ENCODE data around the gene MRPL54. TPM values are rescaled to one million over a fixed set of nuclear protein-coding genes. Genes with fewer than 3 reads are reported as not detected.
A peak's percentile ranks its signal among the peaks of the same experiment; 100 is the strongest.

MRPL54 gene
- 15.1 and 21.4 TPM in 2 replicates for total RNA-seq (ENCODE audit: low replicate concordance)

DNA sequence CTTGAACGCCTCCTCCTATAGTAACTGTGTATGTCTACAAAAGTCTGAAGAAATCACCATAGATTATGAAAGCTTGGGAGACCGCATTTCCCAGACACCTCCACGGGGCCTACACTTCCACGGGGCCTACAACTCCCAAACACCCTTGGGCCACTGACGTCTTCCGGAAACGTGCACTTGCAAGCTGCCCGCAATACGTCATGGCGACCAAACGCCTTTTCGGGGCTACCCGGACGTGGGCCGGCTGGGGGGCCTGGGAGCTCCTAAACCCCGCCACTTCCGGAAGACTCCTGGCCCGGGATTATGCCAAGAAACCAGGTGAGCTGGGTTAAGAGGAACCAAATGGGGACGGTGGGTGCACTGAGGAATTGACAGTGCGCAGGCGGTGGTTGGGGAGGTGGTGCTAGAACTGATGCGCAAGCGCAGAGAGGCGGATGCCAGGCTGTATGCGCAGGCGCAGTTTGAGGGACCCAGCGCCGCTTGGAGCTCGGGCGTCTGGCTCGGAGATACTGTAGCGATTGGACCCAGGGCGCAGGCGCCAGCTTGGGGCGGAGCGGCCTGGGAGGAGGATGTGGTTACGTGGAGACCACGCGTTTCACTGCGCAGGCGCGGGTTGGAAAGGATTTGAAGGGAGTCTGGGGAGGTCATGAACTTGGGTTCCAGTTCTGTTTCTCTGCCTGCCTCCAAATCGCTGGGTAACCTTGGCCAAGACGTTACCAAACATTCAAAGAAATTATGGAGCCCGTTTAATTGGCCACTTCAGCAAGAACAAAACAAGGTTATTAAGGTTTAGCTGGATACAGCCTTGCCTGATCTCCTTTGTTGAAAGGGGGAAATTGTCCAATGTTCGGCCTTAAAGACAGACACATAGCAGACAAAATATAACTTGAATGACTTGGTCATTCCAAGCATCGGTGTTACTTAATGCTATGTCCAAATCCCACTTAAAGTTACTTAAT is at the start of gene MRPL54:
MRPL54 (plus strand) TSS at position 182 of the 959 bp plus-strand sequence; CDS start at position 201, 19 bp downstream.
- H3K4me3 Mint-ChIP-seq: peak within 1 kb of the TSS; percentile 96
- Histone ChIP-seq H3K27me3 (no peaks in the 10 kb centered on the region), H3K4me3 (peak within 1 kb of the TSS; percentile 90), H4K20me1 (ENCODE audit: low read depth) (no peaks in the 10 kb centered on the region), H3F3A (ENCODE audit: low read depth) (peaks cover 8% of the 10 kb centered on the region), H2AFZ (replicated peaks) (peak within 1 kb of the TSS; percentile 97), H3K4me1 (peaks cover 3% of the 10 kb centered on the region), H3K36me3 (no peaks in the 10 kb centered on the region), H3K79me2 (ENCODE audit: low read depth) (peaks cover 26% of the 10 kb centered on the region), H3K27ac (peak within 1 kb of the TSS; percentile 72), H3K4me2 (peak within 1 kb of the TSS; percentile 85), H3K9me3 (ENCODE audit: low read depth) (no peaks in the 10 kb centered on the region), H3K9ac (peak within 1 kb of the TSS; percentile 83)
- no peaks in the 10 kb centered on the region for H3K36me3 Mint-ChIP-seq
- no peaks in the 10 kb centered on the region for H3K27me3 Mint-ChIP-seq (ENCODE audit: insufficient read depth, low read depth)
- H3K4me1 Mint-ChIP-seq: peaks cover 14% of the 10 kb centered on the region
- TF ChIP-seq EZH2phosphoT487 (IDR thresholded peaks at IDR 0.05) (no peak), EZH2 (IDR thresholded peaks at IDR 0.05) (no peak)
- TF ChIP-seq, protein P1, sequence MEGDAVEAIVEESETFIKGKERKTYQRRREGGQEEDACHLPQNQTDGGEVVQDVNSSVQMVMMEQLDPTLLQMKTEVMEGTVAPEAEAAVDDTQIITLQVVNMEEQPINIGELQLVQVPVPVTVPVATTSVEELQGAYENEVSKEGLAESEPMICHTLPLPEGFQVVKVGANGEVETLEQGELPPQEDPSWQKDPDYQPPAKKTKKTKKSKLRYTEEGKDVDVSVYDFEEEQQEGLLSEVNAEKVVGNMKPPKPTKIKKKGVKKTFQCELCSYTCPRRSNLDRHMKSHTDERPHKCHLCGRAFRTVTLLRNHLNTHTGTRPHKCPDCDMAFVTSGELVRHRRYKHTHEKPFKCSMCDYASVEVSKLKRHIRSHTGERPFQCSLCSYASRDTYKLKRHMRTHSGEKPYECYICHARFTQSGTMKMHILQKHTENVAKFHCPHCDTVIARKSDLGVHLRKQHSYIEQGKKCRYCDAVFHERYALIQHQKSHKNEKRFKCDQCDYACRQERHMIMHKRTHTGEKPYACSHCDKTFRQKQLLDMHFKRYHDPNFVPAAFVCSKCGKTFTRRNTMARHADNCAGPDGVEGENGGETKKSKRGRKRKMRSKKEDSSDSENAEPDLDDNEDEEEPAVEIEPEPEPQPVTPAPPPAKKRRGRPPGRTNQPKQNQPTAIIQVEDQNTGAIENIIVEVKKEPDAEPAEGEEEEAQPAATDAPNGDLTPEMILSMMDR (IDR thresholded peaks at IDR 0.05): no peak
- H3K27ac Mint-ChIP-seq: peak within 1 kb of the TSS; percentile 95
- H3K9me3 Mint-ChIP-seq: no peaks in the 10 kb centered on the region
- peak; percentile 99 for DNase-seq (ENCODE audit: low spot score)

GRCh38 chr19:3716147-3716668 is 46.3 kb upstream of the MRPL54 start:
- Histone ChIP-seq H3K27me3 (no peaks in the 10 kb centered on the region), H3K27ac (no peak overlapping the region), H3K9ac (no peak overlapping the region), H3K4me2 (no peak overlapping the region), H3K79me2 (ENCODE audit: low read depth) (no peaks in the 10 kb centered on the region), H3K4me1 (peaks cover 4% of the 10 kb centered on the region), H3F3A (ENCODE audit: low read depth) (peaks cover 19% of the 10 kb centered on the region), H4K20me1 (ENCODE audit: low read depth) (no peaks in the 10 kb centered on the region), H3K9me3 (ENCODE audit: low read depth) (no peaks in the 10 kb centered on the region), H3K36me3 (no peaks in the 10 kb centered on the region), H3K4me3 (no peak overlapping the region), H2AFZ (replicated peaks) (no peak overlapping the region)
- Mint-ChIP-seq H3K4me1 (peaks cover 9% of the 10 kb centered on the region), H3K27ac (no peak overlapping the region), H3K9me3 (no peaks in the 10 kb centered on the region), H3K36me3 (no peaks in the 10 kb centered on the region), H3K4me3 (no peak overlapping the region), H3K27me3 (ENCODE audit: insufficient read depth, low read depth) (peaks cover 6% of the 10 kb centered on the region)
- TF ChIP-seq, protein P1 (IDR thresholded peaks at IDR 0.05): no peak
- TF ChIP-seq EZH2 (IDR thresholded peaks at IDR 0.05) (no peak), EZH2phosphoT487 (IDR thresholded peaks at IDR 0.05) (no peak)
- DNase-seq (ENCODE audit: low spot score): no peak

DNA sequence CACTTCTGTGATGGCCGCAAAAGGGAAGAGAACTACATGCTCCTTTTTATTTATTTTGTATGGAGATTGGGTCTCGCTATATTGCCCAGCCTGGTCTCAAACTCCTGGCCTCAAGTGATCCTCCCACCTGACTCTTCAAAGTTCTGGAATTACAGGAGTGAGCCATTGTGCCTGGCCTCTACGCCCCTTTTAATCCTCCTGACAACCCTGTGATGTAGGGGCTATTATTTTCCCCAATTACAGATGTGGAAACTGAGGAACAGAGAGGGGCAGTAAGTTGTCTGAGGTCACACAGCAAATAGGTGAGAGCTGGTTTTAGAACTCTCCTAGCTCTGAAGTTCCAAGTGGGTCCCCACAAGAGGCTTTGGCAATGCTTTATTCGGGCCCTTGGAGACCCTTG is 42.6 kb upstream of the MRPL54 start:
- Histone ChIP-seq H3F3A (ENCODE audit: low read depth) (peaks cover 41% of the 10 kb centered on the region), H3K9me3 (ENCODE audit: low read depth) (no peaks in the 10 kb centered on the region), H3K4me1 (peaks cover 31% of the 10 kb centered on the region), H2AFZ (replicated peaks) (no peak overlapping the region), H3K4me2 (no peak overlapping the region), H3K27ac (no peak overlapping the region), H3K27me3 (peaks cover 6% of the 10 kb centered on the region), H3K4me3 (no peak overlapping the region), H3K9ac (no peak overlapping the region), H3K36me3 (no peaks in the 10 kb centered on the region), H3K79me2 (ENCODE audit: low read depth) (no peaks in the 10 kb centered on the region), H4K20me1 (ENCODE audit: low read depth) (peaks cover 7% of the 10 kb centered on the region)
- DNase-seq (ENCODE audit: low spot score): no peak
- Mint-ChIP-seq H3K9me3 (no peaks in the 10 kb centered on the region), H3K27ac (no peak overlapping the region), H3K4me3 (no peak overlapping the region), H3K4me1 (peaks cover 15% of the 10 kb centered on the region), H3K27me3 (ENCODE audit: insufficient read depth, low read depth) (peaks cover 25% of the 10 kb centered on the region), H3K36me3 (no peaks in the 10 kb centered on the region)
- TF ChIP-seq EZH2 (IDR thresholded peaks at IDR 0.05): no peak
- TF ChIP-seq EZH2phosphoT487 (IDR thresholded peaks at IDR 0.05): no peak
